ENCODE results near the gene NCK1.

DNA sequence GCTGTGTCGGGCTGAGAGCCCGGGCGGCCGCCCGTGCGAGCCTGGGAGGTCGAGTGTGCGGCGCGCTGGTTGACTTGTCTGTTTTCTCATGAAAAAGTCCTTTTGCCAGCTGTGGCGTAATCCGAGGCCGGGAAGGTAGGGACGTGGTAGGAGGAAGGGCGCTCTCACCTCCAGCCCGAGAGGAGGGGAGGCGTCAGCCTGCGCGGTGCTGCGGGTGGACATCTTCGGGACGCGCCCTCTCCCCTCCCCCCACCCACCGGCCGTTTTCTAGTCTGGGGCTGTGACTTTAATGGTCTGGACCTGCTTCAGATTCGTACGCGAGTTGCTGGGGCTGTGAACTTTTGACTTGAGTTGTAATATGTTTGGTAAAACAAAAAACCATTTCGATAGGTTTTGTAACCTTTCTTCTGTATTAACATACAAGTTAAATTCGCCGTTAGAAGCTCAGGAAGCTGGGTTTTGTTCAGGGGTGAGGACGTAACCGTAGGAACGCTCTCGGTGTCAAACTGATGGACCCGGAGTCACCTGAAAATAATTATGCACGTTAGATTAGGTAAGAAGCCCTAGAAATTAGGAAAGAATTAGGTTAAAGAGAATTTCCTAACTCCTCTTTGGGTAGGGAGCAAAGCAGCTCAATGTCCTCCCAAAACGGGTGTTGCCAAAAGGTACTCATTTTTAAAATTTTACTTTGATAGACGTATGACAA is 762 bp downstream of the NCK1 start:
- TF ChIP-seq, protein P1, sequence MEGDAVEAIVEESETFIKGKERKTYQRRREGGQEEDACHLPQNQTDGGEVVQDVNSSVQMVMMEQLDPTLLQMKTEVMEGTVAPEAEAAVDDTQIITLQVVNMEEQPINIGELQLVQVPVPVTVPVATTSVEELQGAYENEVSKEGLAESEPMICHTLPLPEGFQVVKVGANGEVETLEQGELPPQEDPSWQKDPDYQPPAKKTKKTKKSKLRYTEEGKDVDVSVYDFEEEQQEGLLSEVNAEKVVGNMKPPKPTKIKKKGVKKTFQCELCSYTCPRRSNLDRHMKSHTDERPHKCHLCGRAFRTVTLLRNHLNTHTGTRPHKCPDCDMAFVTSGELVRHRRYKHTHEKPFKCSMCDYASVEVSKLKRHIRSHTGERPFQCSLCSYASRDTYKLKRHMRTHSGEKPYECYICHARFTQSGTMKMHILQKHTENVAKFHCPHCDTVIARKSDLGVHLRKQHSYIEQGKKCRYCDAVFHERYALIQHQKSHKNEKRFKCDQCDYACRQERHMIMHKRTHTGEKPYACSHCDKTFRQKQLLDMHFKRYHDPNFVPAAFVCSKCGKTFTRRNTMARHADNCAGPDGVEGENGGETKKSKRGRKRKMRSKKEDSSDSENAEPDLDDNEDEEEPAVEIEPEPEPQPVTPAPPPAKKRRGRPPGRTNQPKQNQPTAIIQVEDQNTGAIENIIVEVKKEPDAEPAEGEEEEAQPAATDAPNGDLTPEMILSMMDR (IDR thresholded peaks at IDR 0.05) = no peak
- no peak for TF ChIP-seq EP300 (IDR thresholded peaks at IDR 0.05)

Data from upper lobe of left lung (tissue), 4 donors.